Fibroblast of lung (primary cell): ENCODE results near the gene FKBP3. TPM values are rescaled to one million over a fixed set of nuclear protein-coding genes. Genes with fewer than 3 reads are reported as not detected.

Experiments
- DNase-seq, 2 donors: peaks; one replicate each; pipeline versions ENCODE4 v3.0.0 to v3.0.0-alpha.2; 2010; ENCODE audit warnings: low read depth in 2 of 2
- H2AFZ ChIP-seq: 2 replicates; pipeline ENCODE4 v1.5.1; 2012; ENCODE audit warnings: low read length, control low read depth, inconsistent platforms
- H3K27ac ChIP-seq: 2 replicates; pipeline ENCODE4 v1.5.1; 2011; ENCODE audit warnings: low read length, control low read depth; ENCODE audit not compliant: insufficient read depth
- H3K27me3 ChIP-seq: 2 replicates; pipeline ENCODE4 v1.5.1; 2011; ENCODE audit warnings: mild to moderate bottlenecking, low read length; ENCODE audit not compliant: control insufficient read depth, insufficient read depth
- H3K36me3 ChIP-seq: 2 replicates; pipeline ENCODE4 v1.5.1; 2011; ENCODE audit warnings: low read length; ENCODE audit not compliant: control insufficient read depth, insufficient read depth
- H3K4me1 ChIP-seq: 2 replicates; pipeline ENCODE4 v1.5.1; 2011; ENCODE audit warnings: low read length; ENCODE audit not compliant: control insufficient read depth, insufficient read depth; ENCODE audit errors: extremely low read depth
- H3K4me2 ChIP-seq: 2 replicates; pipeline ENCODE4 v1.5.1; 2011; ENCODE audit warnings: low read length, control low read depth; ENCODE audit not compliant: insufficient read depth; ENCODE audit errors: extremely low read depth
- H3K4me3 ChIP-seq, 4 experiments: fragments of 200-600 bp in 1 of 4; sonication (generic) in 1 of 4; replicated peaks in 1 of 4; 2 replicates each; pipeline ENCODE4 v1.5.1; 2011 to 2016; ENCODE audit warnings: low read length in 4 of 4, low read depth in 3 of 4, mild to moderate bottlenecking in 3 of 4, control low read depth in 2 of 4, inconsistent platforms in 1 of 4, mixed read lengths in 1 of 4; ENCODE audit not compliant: insufficient read depth in 1 of 4; ENCODE audit errors: control extremely low read depth in 1 of 4
- H3K79me2 ChIP-seq: 2 replicates; pipeline ENCODE4 v1.5.1; 2012; ENCODE audit warnings: mild to moderate bottlenecking, low read length, inconsistent platforms; ENCODE audit not compliant: control insufficient read depth, insufficient read depth
- H3K9ac ChIP-seq: 2 replicates; pipeline ENCODE4 v1.5.1; 2011; ENCODE audit warnings: mild to moderate bottlenecking, low read length, control low read depth; ENCODE audit not compliant: insufficient read depth
- H3K9me3 ChIP-seq: 2 replicates; pipeline ENCODE4 v1.5.1; 2012; ENCODE audit warnings: low read depth, low read length; ENCODE audit not compliant: control insufficient read depth, insufficient read depth
- H4K20me1 ChIP-seq: 2 replicates; pipeline ENCODE4 v1.5.1; 2011; ENCODE audit warnings: low read length; ENCODE audit not compliant: control insufficient read depth, insufficient read depth; ENCODE audit errors: extremely low read depth
- CTCF ChIP-seq, 2 donors: IDR thresholded peaks in 1 of 2; conservative IDR thresholded peaks in 1 of 2; 1 replicate in 1 of 2; 2 replicates in 1 of 2; pipeline ENCODE4 v1.5.1; 2011 to 2012; ENCODE audit warnings: low read length in 2 of 2, control low read depth in 1 of 2, inconsistent platforms in 1 of 2, low read depth in 1 of 2, mild to moderate bottlenecking in 1 of 2
- EZH2 ChIP-seq: IDR thresholded peaks from 2 replicates; pipeline ENCODE4 v1.5.1; 2012; ENCODE audit warnings: low read length, control low read depth, mild to moderate bottlenecking; ENCODE audit errors: missing control alignments
- polyA minus RNA-seq: library from RNA; depleted of rRNA, polyadenylated mRNA; stranded (reverse); fragments of >200 nt; gene quantifications from 2 replicates; pipeline ENCODE4 v1.2.3, GENCODE V29; 2011; ENCODE audit warnings: low replicate concordance
- polyA plus RNA-seq, 2 donors: library from polyadenylated mRNA; depleted of rRNA in 1 of 2; stranded (reverse) in 1 of 2; unstranded in 1 of 2; fragments of >200 nt; gene quantifications; 2 replicates each; pipeline ENCODE4 v1.2.1, GENCODE V29; 2011 to 2012; ENCODE audit warnings: missing spikeins in 1 of 2
- total RNA-seq: library from RNA; depleted of rRNA; stranded (reverse); fragments of >200 nt; gene quantifications from 2 replicates; pipeline ENCODE4 v1.2.1, GENCODE V29; 2014

Gene FKBP3
- total RNA-seq (27.7 and 29.1 TPM in 2 replicates), polyA plus RNA-seq (101 and 117 TPM in 2 replicates), polyA minus RNA-seq (0.30 TPM in 1 of 2 replicates, not detected in the other)
- 95.0 and 102 TPM in 2 replicates for polyA plus RNA-seq (2012)

GRCh38 chr14:45134051-45134958 is at the start of gene FKBP3:
TSS of gene FKBP3 (minus strand) at chr14:45134481. CDS start at chr14:45134456, 25 bp downstream.
- Histone ChIP-seq H3K9me3 (no peaks in the 10 kb centered on the region), H3K79me2 (peaks cover 48% of the 10 kb centered on the region)

GRCh38 chr14:45181806-45182205 is 47.5 kb upstream of the FKBP3 start:
- H3K36me3 ChIP-seq = no peaks in the 10 kb centered on the region
- no peak overlapping the region for H3K4me2 ChIP-seq
- no peak for TF ChIP-seq EZH2
- no peak for TF ChIP-seq CTCF (conservative IDR thresholded peaks at IDR 0.05 in 1 of 2, IDR thresholded peaks at IDR 0.05 in 1 of 2; ENCODE audit: low read depth in 1 of 2, low read length in 2 of 2)
- H3K9ac ChIP-seq = no peak overlapping the region
- no peaks in the 10 kb centered on the region for H3K9me3 ChIP-seq
- peaks cover 3% of the 10 kb centered on the region for H3K4me1 ChIP-seq
- no peaks in the 10 kb centered on the region for H4K20me1 ChIP-seq
- no peak for DNase-seq
- no peak overlapping the region for H3K4me3 ChIP-seq
- no peaks in the 10 kb centered on the region for H3K79me2 ChIP-seq
- no peak overlapping the region for H3K27ac ChIP-seq
- H3K27me3 ChIP-seq = no peaks in the 10 kb centered on the region
- no peak overlapping the region for H2AFZ ChIP-seq

More at GRCh38 chr14:45134051-45134958, at the start of gene FKBP3:
- Histone ChIP-seq H4K20me1 (no peaks in the 10 kb centered on the region), H3K4me1 (no peaks in the 10 kb centered on the region), H3K27ac (peak within 1 kb of the TSS; percentile 88), H3K4me2 (peak within 1 kb of the TSS; percentile 90), H3K9ac (peak within 1 kb of the TSS; percentile 90), H3K36me3 (no peaks in the 10 kb centered on the region), H3K27me3 (no peaks in the 10 kb centered on the region), H3K4me3 (peak within 1 kb of the TSS; percentile 81 to 95 (median 92)), H2AFZ (peak within 1 kb of the TSS; percentile 91)
- peak; percentile 99 for DNase-seq
- TF ChIP-seq CTCF (conservative IDR thresholded peaks at IDR 0.05 in 1 of 2, IDR thresholded peaks at IDR 0.05 in 1 of 2; ENCODE audit: low read depth in 1 of 2, low read length in 2 of 2) (no peak), EZH2 (no peak)

GRCh38 chr14:45181329-45181728 is 47.0 kb upstream of the FKBP3 start:
- Histone ChIP-seq H3K36me3 (no peaks in the 10 kb centered on the region), H2AFZ (no peak overlapping the region), H3K79me2 (no peaks in the 10 kb centered on the region), H3K4me1 (peaks cover 3% of the 10 kb centered on the region), H3K4me2 (no peak overlapping the region), H3K27ac (no peak overlapping the region), H3K27me3 (no peaks in the 10 kb centered on the region), H4K20me1 (no peaks in the 10 kb centered on the region), H3K9me3 (no peaks in the 10 kb centered on the region), H3K9ac (no peak overlapping the region), H3K4me3 (no peak overlapping the region)
- TF ChIP-seq CTCF (conservative IDR thresholded peaks at IDR 0.05 in 1 of 2, IDR thresholded peaks at IDR 0.05 in 1 of 2; ENCODE audit: low read depth in 1 of 2, low read length in 2 of 2) = no peak
- TF ChIP-seq EZH2 = no peak
- peak in 1 of 2 donors; percentile 48 for DNase-seq
